H1 (cell line): ENCODE results near the gene SHISA6. TPM values are rescaled to one million over a fixed set of nuclear protein-coding genes. Genes with fewer than 3 reads are reported as not detected.

Experiments
- CTCF ChIA-PET: fragments of 300-600 bp; sonication (Branson Sonifier 250); formaldehyde crosslinking; loops from one replicate; lab custom pipeline; 2021; ENCODE audit not compliant: partially characterized antibody; lab: Charles Lee
- POLR2A ChIA-PET: fragments of 300-600 bp; sonication (Branson Sonifier 250); formaldehyde crosslinking; loops from one replicate; lab custom pipeline; 2021; ENCODE audit warnings: inconsistent platforms; ENCODE audit not compliant: partially characterized antibody; lab: Charles Lee
- DNase-seq, 2 experiments: peaks; one replicate each; pipeline versions ENCODE4 v3.0.0 to v3.0.0-alpha.2; 2010 to 2022; ENCODE audit warnings: low spot score in 2 of 2, low read depth in 1 of 2, mixed read lengths in 1 of 2
- FAIRE-seq: peaks from 2 replicates; lab custom pipeline; 2011; peaks lifted over from hg19 to GRCh38; lab: Jason Lieb, UNC
- H2AFZ ChIP-seq: 2 replicates; pipeline ENCODE4 v1.8.1; 2012; ENCODE audit warnings: low read length, inconsistent platforms
- H2AK5ac ChIP-seq: 2 replicates; pipeline ENCODE4 v1.6.1; 2013; ENCODE audit warnings: low read depth, low read length
- H2BK120ac ChIP-seq: replicated peaks from 2 replicates; pipeline ENCODE3; 2013; ENCODE audit warnings: low read depth, low read length, inconsistent platforms
- H2BK12ac ChIP-seq: 2 replicates; pipeline ENCODE4 v1.6.1; 2013; ENCODE audit warnings: low read depth, low read length
- H2BK15ac ChIP-seq: 2 replicates; pipeline ENCODE4 v1.6.1; 2013; ENCODE audit warnings: low read length
- H2BK20ac ChIP-seq: 2 replicates; pipeline ENCODE4 v1.6.1; 2013; ENCODE audit warnings: low read length
- H2BK5ac ChIP-seq: 2 replicates; pipeline ENCODE4 v1.6.1; 2013; ENCODE audit warnings: low read depth, low read length
- H3K14ac ChIP-seq: 2 replicates; pipeline ENCODE4 v1.6.1; 2013; ENCODE audit warnings: inconsistent platforms; ENCODE audit not compliant: insufficient read length
- H3K18ac ChIP-seq: 2 replicates; pipeline ENCODE4 v1.6.1; 2013; ENCODE audit warnings: low read length; ENCODE audit errors: extremely low read depth
- H3K23ac ChIP-seq: 2 replicates; pipeline ENCODE4 v1.6.1; 2013; ENCODE audit warnings: inconsistent platforms; ENCODE audit not compliant: insufficient read length
- H3K23me2 ChIP-seq: 2 replicates; pipeline ENCODE4 v1.6.1; 2013; ENCODE audit warnings: low read depth, low read length
- H3K27ac ChIP-seq: 2 replicates; pipeline ENCODE4 v1.6.1; 2011; ENCODE audit warnings: low read depth, low read length, inconsistent platforms
- H3K27me3 ChIP-seq, 4 experiments: replicated peaks in 1 of 4; 1 replicate in 1 of 4; 2 replicates in 3 of 4; pipeline versions ENCODE4 v1.6.1 to v1.8.1; 2011 to 2013; ENCODE audit warnings: low read length in 3 of 4, mild to moderate bottlenecking in 3 of 4, inconsistent platforms in 2 of 4, mixed read lengths in 2 of 4, moderate library complexity in 1 of 4; ENCODE audit not compliant: control insufficient read depth in 3 of 4, insufficient read depth in 3 of 4; ENCODE audit errors: extremely low read depth in 1 of 4
- H3K36me3 ChIP-seq, 4 experiments: 2 replicates each; pipeline versions ENCODE4 v1.6.1 to v1.8.1; 2011 to 2013; ENCODE audit warnings: mild to moderate bottlenecking in 4 of 4, low read length in 3 of 4, moderate library complexity in 2 of 4, control low read depth in 1 of 4, inconsistent platforms in 1 of 4; ENCODE audit not compliant: insufficient read depth in 4 of 4, control insufficient read depth in 2 of 4
- H3K4ac ChIP-seq: replicated peaks from 2 replicates; pipeline ENCODE3; 2013; ENCODE audit warnings: low read length, low read depth, mixed read lengths, inconsistent platforms; ENCODE audit not compliant: insufficient read length
- H3K4me1 ChIP-seq, 4 experiments: replicated peaks in 1 of 4; 1 replicate in 1 of 4; 2 replicates in 3 of 4; pipeline versions ENCODE4 v1.6.1 to v1.8.1; 2011 to 2013; ENCODE audit warnings: low read length in 3 of 4, inconsistent platforms in 2 of 4, mixed read lengths in 1 of 4; ENCODE audit not compliant: insufficient read depth in 4 of 4, control insufficient read depth in 3 of 4
- H3K4me2 ChIP-seq, 2 experiments: 2 replicates each; pipeline versions ENCODE4 v1.6.1 to v1.8.1; 2011 to 2013; ENCODE audit warnings: low read depth in 2 of 2, low read length in 2 of 2, control low read depth in 1 of 2, inconsistent platforms in 1 of 2, mild to moderate bottlenecking in 1 of 2; ENCODE audit not compliant: insufficient read depth in 1 of 2
- H3K4me3 ChIP-seq, 4 experiments: fragments of 200-600, 300-600 bp in 1 of 4; sonication (generic), shearing (Covaris generic), sonication (Bioruptor Twin) in 1 of 4; 2 replicates each; pipeline versions ENCODE4 v1.5.1 to v1.8.1; 2011 to 2016; ENCODE audit warnings: low read length in 4 of 4, low read depth in 3 of 4, control low read depth in 2 of 4, inconsistent platforms in 2 of 4, mild to moderate bottlenecking in 2 of 4, mixed read lengths in 1 of 4, moderate library complexity in 1 of 4; ENCODE audit not compliant: insufficient read depth in 2 of 4; ENCODE audit errors: extremely low read depth in 1 of 4
- H3K56ac ChIP-seq: replicated peaks from 2 replicates; pipeline ENCODE3; 2013; ENCODE audit warnings: low read depth, mild to moderate bottlenecking, mixed read lengths, low read length, inconsistent platforms; ENCODE audit not compliant: insufficient read length
- H3K79me1 ChIP-seq: 2 replicates; pipeline ENCODE4 v1.6.1; 2013; ENCODE audit warnings: low read depth, low read length, control low read depth
- H3K79me2 ChIP-seq, 2 experiments: 2 replicates each; pipeline versions ENCODE4 v1.6.1 to v1.8.1; 2012 to 2013; ENCODE audit warnings: low read length in 2 of 2, mild to moderate bottlenecking in 2 of 2, inconsistent platforms in 1 of 2; ENCODE audit not compliant: insufficient read depth in 2 of 2, control insufficient read depth in 1 of 2
- H3K9ac ChIP-seq, 4 experiments: replicated peaks in 1 of 4; 1 replicate in 1 of 4; 2 replicates in 3 of 4; pipeline versions ENCODE4 v1.6.1 to v1.8.1; 2011 to 2013; ENCODE audit warnings: low read depth in 3 of 4, low read length in 3 of 4, control low read depth in 2 of 4, mild to moderate bottlenecking in 2 of 4, moderate library complexity in 2 of 4, inconsistent platforms in 1 of 4; ENCODE audit errors: extremely low read depth in 1 of 4
- H3K9me3 ChIP-seq, 2 experiments: 2 replicates each; pipeline versions ENCODE4 v1.6.1 to v1.8.1; 2012 to 2013; ENCODE audit warnings: mild to moderate bottlenecking in 2 of 2, moderate library complexity in 2 of 2, control low read depth in 1 of 2, inconsistent platforms in 1 of 2, low read depth in 1 of 2, low read length in 1 of 2, mixed read lengths in 1 of 2; ENCODE audit not compliant: insufficient read depth in 2 of 2
- H4K20me1 ChIP-seq, 2 experiments: replicated peaks in 1 of 2; 2 replicates each; pipeline versions ENCODE3 to v1.8.1; 2011 to 2013; ENCODE audit warnings: inconsistent platforms in 2 of 2, low read length in 2 of 2, mild to moderate bottlenecking in 1 of 2; ENCODE audit not compliant: insufficient read depth in 2 of 2, control insufficient read depth in 1 of 2
- H4K5ac ChIP-seq: 2 replicates; pipeline ENCODE4 v1.6.1; 2013; ENCODE audit warnings: low read length, low read depth, mixed read lengths, inconsistent platforms; ENCODE audit not compliant: insufficient read length
- H4K8ac ChIP-seq: 2 replicates; pipeline ENCODE4 v1.8.0; 2013; ENCODE audit warnings: mild to moderate bottlenecking, moderate library complexity, low read length, inconsistent platforms; ENCODE audit not compliant: insufficient read depth; ENCODE audit errors: extremely low read depth
- H4K91ac ChIP-seq: replicated peaks from 2 replicates; pipeline ENCODE3; 2013; ENCODE audit warnings: low read length, mixed read lengths, inconsistent platforms; ENCODE audit not compliant: insufficient read length
- ATF2 ChIP-seq: IDR thresholded peaks from 2 replicates; pipeline ENCODE4 v1.6.1; 2012; ENCODE audit warnings: low read length, inconsistent platforms
- CEBPB ChIP-seq: IDR thresholded peaks from 2 replicates; pipeline ENCODE4 v1.6.1; 2012; ENCODE audit warnings: low read depth, low read length
- CTCF ChIP-seq, 3 experiments: IDR thresholded peaks; 1 replicate in 2 of 3; 2 replicates in 1 of 3; pipeline versions ENCODE4 v1.5.1 to v1.6.1; 2011; ENCODE audit warnings: low read length in 3 of 3, mild to moderate bottlenecking in 3 of 3, inconsistent platforms in 2 of 3, low read depth in 1 of 3, moderate library complexity in 1 of 3; ENCODE audit not compliant: insufficient read depth in 1 of 3; ENCODE audit errors: control extremely low read depth in 1 of 3
- EZH2 ChIP-seq: fragments of 200-600 bp; sonication (generic); IDR thresholded peaks from 2 replicates; pipeline ENCODE4 v1.7.1; 2012; ENCODE audit warnings: low read depth, mild to moderate bottlenecking, moderate library complexity, low read length, inconsistent platforms; ENCODE audit not compliant: severe bottlenecking
- RAD21 ChIP-seq, 2 experiments: IDR thresholded peaks in 1 of 2; conservative IDR thresholded peaks in 1 of 2; 2 replicates each; pipeline ENCODE4 v1.6.1; 2011; ENCODE audit warnings: low read depth in 2 of 2, low read length in 2 of 2, improper control_type of control experiment in 1 of 2, inconsistent platforms in 1 of 2, mild to moderate bottlenecking in 1 of 2, moderate library complexity in 1 of 2
- SAP30 ChIP-seq: fragments of 300-600 bp; sonication (generic); IDR thresholded peaks from 2 replicates; pipeline ENCODE4 v1.7.1; 2012; ENCODE audit warnings: low read length, moderate library complexity, mild to moderate bottlenecking, inconsistent platforms; ENCODE audit not compliant: insufficient read depth, insufficient replicate concordance
- WGBS, 2 experiments: shearing (Covaris generic) in 1 of 2; methylation state at CpG; one replicate each; pipeline versions ENCODE4 v1.1.6 to v1.1.7; 2013 to 2015; ENCODE audit warnings: low lambda C conversion rate in 2 of 2, mixed read lengths in 2 of 2, inconsistent platforms in 1 of 2, low coverage in 1 of 2, missing lambda C conversion rate in 1 of 2; ENCODE audit not compliant: insufficient replicate concordance in 2 of 2, insufficient coverage in 1 of 2, insufficient read length in 1 of 2; ENCODE audit errors: extremely low coverage in 1 of 2, missing lambda C conversion rate in 1 of 2; 5-methylcytosine and 5-hydroxymethylcytosine counted together
- polyA plus RNA-seq, 7 experiments: library from polyadenylated mRNA; depleted of rRNA in 3 of 7; stranded (reverse) in 5 of 7; unstranded in 2 of 7; fragments of >200 nt in 5 of 7; fragments of 200-250 nt in 2 of 7; gene quantifications; 1 replicate in 5 of 7; 2 replicates in 1 of 7; 4 replicates in 1 of 7; pipeline versions ENCODE4 v1.2.1 to v1.2.3, GENCODE V29; 2011 to 2013; ENCODE audit warnings: missing spikeins in 2 of 7, mixed read lengths in 2 of 7
- total RNA-seq: library from RNA; stranded (reverse); fragmentation: NEBNext Ultra II Directional; extraction: Animal tissue kit (Norgen Biotek cat#: 25700); gene quantifications from 2 replicates; pipeline ENCODE4 v1.2.1, GENCODE V29; 2021

SHISA6 gene
- total and polyA plus RNA-seq, 2 of the 8 experiments (the other 6 are each of a cell fraction or from before 2014, with no cell fraction given): 2.9 to 4.8 TPM

DNA sequence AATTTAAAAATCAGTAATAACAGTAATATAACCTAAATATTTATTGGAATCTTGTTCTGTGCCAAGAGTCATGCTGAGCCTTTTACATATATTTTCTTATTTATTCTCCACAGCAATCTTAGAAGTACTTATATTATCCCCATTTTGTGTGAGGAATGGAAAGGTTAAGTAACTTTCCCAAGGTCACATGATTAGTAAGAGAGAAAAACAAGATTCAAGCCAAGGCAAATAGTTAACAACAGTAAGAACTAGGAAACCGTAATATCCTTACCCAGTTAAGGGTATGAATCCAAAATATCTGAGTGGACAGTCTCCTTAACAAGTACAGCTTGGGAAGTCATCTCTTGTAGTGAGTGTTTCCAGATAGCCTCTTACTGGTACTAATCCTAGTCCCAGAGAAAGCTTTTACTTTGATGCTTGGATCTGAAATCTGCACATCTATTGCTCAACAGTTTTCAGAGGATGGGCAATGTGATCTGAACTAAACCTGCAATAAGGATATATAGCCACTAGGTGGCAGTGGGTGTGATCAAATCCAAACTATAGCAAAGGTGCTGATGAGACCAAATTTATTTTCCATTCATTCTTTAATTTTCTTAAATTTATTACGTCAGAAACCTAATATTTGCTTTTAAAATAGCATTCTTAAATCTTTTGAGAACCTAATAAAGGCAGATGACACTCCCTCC, 23.3 kb downstream of the SHISA6 start:
- H3K23me2 ChIP-seq: no peaks in the 10 kb centered on the region
- no peaks in the 10 kb centered on the region for H4K20me1 ChIP-seq
- peak in 2 of 3 experiments; percentile 26 to 57; a peak in 1 of 4 replicates for TF ChIP-seq CTCF (IDR thresholded peaks at IDR 0.05; ENCODE audit: control extremely low read depth in 1 of 3, insufficient read depth in 1 of 3, low read depth in 1 of 3, low read length in 3 of 3)
- TF ChIP-seq CEBPB: peak; percentile 96
- peak; percentile 37 to 42; a peak in 3 of 4 replicates for TF ChIP-seq RAD21 (IDR thresholded peaks at IDR 0.05 in 1 of 2, conservative IDR thresholded peaks at IDR 0.05 in 1 of 2; ENCODE audit: low read depth in 2 of 2, low read length in 2 of 2)
- TF ChIP-seq EZH2: no peak
- no peak for TF ChIP-seq SAP30
- TF ChIP-seq ATF2: no peak
- H3K18ac ChIP-seq: no peak overlapping the region
- no peak overlapping the region for H2BK15ac ChIP-seq
- H3K27ac ChIP-seq: no peak overlapping the region
- H3K79me2 ChIP-seq: no peaks in the 10 kb centered on the region
- H2BK12ac ChIP-seq: no peak overlapping the region
- no peak overlapping the region for H2BK5ac ChIP-seq
- H2AK5ac ChIP-seq: no peak overlapping the region
- ChIA-PET CTCF (interaction anchor here (0.6 to 2.7 kb wide), 13 partner anchors 9 to 673 kb away, joined by 3 to 26 read pairs (median 3); no protein-coding TSS in a partner anchor), POLR2A (no interaction called here)
- FAIRE-seq (no peak), DNase-seq (no peak)
- peaks cover 0 to 3% (median 2%) of the 10 kb centered on the region in 4 experiments; a peak in 1 of 7 replicates for H3K4me1 ChIP-seq
- no peaks in the 10 kb centered on the region for H3K27me3 ChIP-seq
- peaks cover 12 to 21% of the 10 kb centered on the region in 2 experiments; a peak in 3 of 4 replicates for H3K9me3 ChIP-seq
- no peak overlapping the region for H3K9ac ChIP-seq
- peaks cover 0 to 10% (median under 1%) of the 10 kb centered on the region in 4 experiments; a peak in 4 of 8 replicates for H3K36me3 ChIP-seq
- no peak overlapping the region for H4K5ac ChIP-seq
- H3K23ac ChIP-seq: no peak overlapping the region
- no peak overlapping the region for H3K4me2 ChIP-seq
- H3K4me3 ChIP-seq: no peak overlapping the region
- H2AFZ ChIP-seq: no peak overlapping the region
- H3K56ac ChIP-seq: no peak overlapping the region
- no peak overlapping the region for H4K8ac ChIP-seq
- H3K4ac ChIP-seq: no peak overlapping the region
- H4K91ac ChIP-seq: no peak overlapping the region
- H2BK20ac ChIP-seq: no peak overlapping the region
- 89 to 100% methylated on average over 1 to 2 of the region's 2 CpGs for WGBS, 2 experiments
- H3K14ac ChIP-seq: no peak overlapping the region
- H2BK120ac ChIP-seq: no peak overlapping the region
- H3K79me1 ChIP-seq: no peaks in the 10 kb centered on the region
